ENCODE measurements around the gene CCM2. TPM values are rescaled to one million over a fixed set of nuclear protein-coding genes. Genes with fewer than 3 reads are reported as not detected.

CCM2 gene
- total and polyA plus RNA-seq, 4 donors = 21.7 to 57.6 (median 51.1) TPM

- Histone ChIP-seq H3K27me3 (ENCODE audit: control insufficient read depth in 3 of 3, insufficient read depth in 3 of 3, low read length in 2 of 3) (no peaks in the 10 kb centered on the region), H3K4me3 (no peak overlapping the region), H3K9me3 (ENCODE audit: control insufficient read depth in 4 of 4, insufficient read depth in 3 of 4, low read length in 3 of 4) (no peaks in the 10 kb centered on the region), H3K4me1 (ENCODE audit: control insufficient read depth in 5 of 5, insufficient read depth in 5 of 5, low read length in 5 of 5) (peaks cover 0 to 4% (median 0%) of the 10 kb centered on the region in 5 donors), H3K9ac (ENCODE audit: insufficient read depth in 1 of 2, low read length in 2 of 2) (no peak overlapping the region), H3K27ac (ENCODE audit: low read depth in 1 of 2, low read length in 1 of 2) (peak overlapping the region in 1 of 2 donors; percentile 83), H3K36me3 (ENCODE audit: control insufficient read depth in 4 of 4, insufficient read depth in 4 of 4, low read length in 4 of 4) (peaks cover 0 to 8% (median 1%) of the 10 kb centered on the region in 4 donors)
- WGBS, 2 donors = 27 to 61% methylated on average over 10 of the region's 10 CpGs
- peak in 1 of 3 donors; percentile 6 for DNase-seq
- ATAC-seq (ENCODE audit: insufficient read depth, low FRiP score) = peak; percentile 56
- TF ChIP-seq CTCF (IDR thresholded peaks at IDR 0.05; ENCODE audit: control extremely low read depth, extremely low read depth) = no peak
Observed at GRCh38 chr7:45026984-45027773, 27.2 kb downstream of the CCM2 start.

- Histone ChIP-seq H3K27ac (ENCODE audit: low read depth in 1 of 2, low read length in 1 of 2) (no peak overlapping the region), H3K9ac (ENCODE audit: insufficient read depth in 1 of 2, low read length in 2 of 2) (no peak overlapping the region), H3K9me3 (ENCODE audit: control insufficient read depth in 4 of 4, insufficient read depth in 3 of 4, low read length in 3 of 4) (no peaks in the 10 kb centered on the region), H3K27me3 (ENCODE audit: control insufficient read depth in 3 of 3, insufficient read depth in 3 of 3, low read length in 2 of 3) (no peaks in the 10 kb centered on the region), H3K36me3 (ENCODE audit: control insufficient read depth in 4 of 4, insufficient read depth in 4 of 4, low read length in 4 of 4) (peaks cover 0 to 9% (median 1%) of the 10 kb centered on the region in 4 donors), H3K4me3 (peak overlapping the region; percentile 2), H3K4me1 (ENCODE audit: control insufficient read depth in 5 of 5, insufficient read depth in 5 of 5, low read length in 5 of 5) (peaks cover 0 to 4% (median 0%) of the 10 kb centered on the region in 5 donors)
- TF ChIP-seq CTCF (IDR thresholded peaks at IDR 0.05; ENCODE audit: control extremely low read depth, extremely low read depth) = no peak
- 21 to 68% methylated on average over 4 of the region's 4 CpGs for WGBS, 2 donors
- ATAC-seq (ENCODE audit: insufficient read depth, low FRiP score) (no peak), DNase-seq (no peak)
Observed at GRCh38 chr7:45027774-45028114, 27.7 kb downstream of the CCM2 start.

- no peak overlapping the region for H3K9ac ChIP-seq (ENCODE audit: insufficient read depth in 1 of 2, low read length in 2 of 2)
- no peak for TF ChIP-seq CTCF (IDR thresholded peaks at IDR 0.05; ENCODE audit: control extremely low read depth, extremely low read depth)
- WGBS, 2 donors = 39 to 71% methylated on average over 17 of the region's 17 CpGs
Observed at GRCh38 chr7:45028138-45028919, 28.3 kb downstream of the CCM2 start.

More at GRCh38 chr7:45028138-45028919, 28.3 kb downstream of the CCM2 start:
- H3K27me3 ChIP-seq (ENCODE audit: control insufficient read depth in 3 of 3, insufficient read depth in 3 of 3, low read length in 2 of 3) = no peaks in the 10 kb centered on the region
- no peak overlapping the region for H3K4me3 ChIP-seq
- DNase-seq (no peak), ATAC-seq (ENCODE audit: insufficient read depth, low FRiP score) (no peak)
- H3K27ac ChIP-seq (ENCODE audit: low read depth in 1 of 2, low read length in 1 of 2) = no peak overlapping the region
- H3K9me3 ChIP-seq (ENCODE audit: control insufficient read depth in 4 of 4, insufficient read depth in 3 of 4, low read length in 3 of 4) = no peaks in the 10 kb centered on the region
- H3K36me3 ChIP-seq (ENCODE audit: control insufficient read depth in 4 of 4, insufficient read depth in 4 of 4, low read length in 4 of 4) = peaks cover 0 to 9% (median 1%) of the 10 kb centered on the region in 4 donors
- peaks cover 0 to 5% (median 0%) of the 10 kb centered on the region in 5 donors for H3K4me1 ChIP-seq (ENCODE audit: control insufficient read depth in 5 of 5, insufficient read depth in 5 of 5, low read length in 5 of 5)

All from lung (tissue), 12 donors.